ENCODE data around the gene IGF2BP3.
A peak's percentile ranks its signal among the peaks of the same experiment; 100 is the strongest.

Gene IGF2BP3

DNA sequence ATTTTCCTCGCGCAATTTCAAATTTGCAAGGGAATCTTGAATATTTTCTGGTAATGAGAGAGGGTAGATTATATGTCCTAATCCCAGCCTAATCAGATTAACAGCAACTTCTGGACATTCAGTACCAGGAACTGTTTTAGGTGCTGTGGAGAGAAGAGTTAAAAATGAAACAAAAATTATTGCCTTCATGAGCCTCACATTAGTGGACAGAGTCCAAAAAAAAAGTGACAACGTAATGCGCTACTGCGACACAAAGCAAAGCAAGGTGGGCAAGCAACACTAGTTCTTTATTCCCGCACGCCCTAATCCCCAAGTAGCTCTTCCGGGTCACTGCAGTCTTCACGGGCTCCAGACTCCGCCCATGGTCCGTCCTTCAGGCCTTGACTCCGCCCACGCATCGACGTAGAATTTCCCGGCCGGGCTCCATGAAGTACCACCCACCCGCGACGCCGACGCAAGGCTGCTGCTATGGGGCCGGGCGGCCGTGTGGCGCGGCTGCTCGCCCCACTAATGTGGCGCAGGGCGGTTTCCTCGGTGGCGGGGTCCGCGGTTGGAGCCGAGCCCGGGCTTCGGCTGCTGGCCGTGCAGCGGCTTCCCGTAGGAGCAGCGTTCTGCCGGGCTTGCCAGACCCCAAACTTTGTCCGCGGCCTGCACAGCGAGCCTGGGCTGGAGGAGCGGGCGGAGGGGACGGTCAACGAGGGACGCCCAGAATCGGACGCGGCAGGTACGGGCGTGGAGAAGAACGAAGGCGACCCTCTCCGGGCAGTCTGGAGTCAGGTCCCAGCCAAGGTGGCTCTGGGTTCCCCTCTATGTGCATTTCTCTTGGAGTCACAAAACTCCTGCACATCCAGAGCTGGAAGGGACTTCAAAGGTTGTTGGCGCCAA, 171.2 kb downstream of the IGF2BP3 start, which contains the start of gene MALSU1:
TSS of gene MALSU1 (plus strand) at position 455 of the 885 bp plus-strand sequence. CDS start at position 469, 14 bp downstream.
- TF ChIP-seq POU2F2 (IDR thresholded peaks at IDR 0.05; ENCODE audit: low read depth, low read length) (0 out of 2 replicates have a peak, but pooled peaks have one; percentile 18), TAF1 (IDR thresholded peaks at IDR 0.05; ENCODE audit: low read depth, low read length) (peak; percentile 74), SPI1 (IDR thresholded peaks at IDR 0.05; ENCODE audit: low read depth, low read length) (no peak), POLR2A (IDR thresholded peaks at IDR 0.05; ENCODE audit: low read depth, low read length) (peak; percentile 92), PAX5 (IDR thresholded peaks at IDR 0.05; ENCODE audit: insufficient read depth, low read length, severe bottlenecking) (peak; percentile 6), POLR2AphosphoS5 (IDR thresholded peaks at IDR 0.05; ENCODE audit: low read depth, low read length) (peak; percentile 87)
- FAIRE-seq (peak; percentile 94), DNase-seq (ENCODE audit: insufficient read length, low spot score) (peak; percentile 90)

DNA sequence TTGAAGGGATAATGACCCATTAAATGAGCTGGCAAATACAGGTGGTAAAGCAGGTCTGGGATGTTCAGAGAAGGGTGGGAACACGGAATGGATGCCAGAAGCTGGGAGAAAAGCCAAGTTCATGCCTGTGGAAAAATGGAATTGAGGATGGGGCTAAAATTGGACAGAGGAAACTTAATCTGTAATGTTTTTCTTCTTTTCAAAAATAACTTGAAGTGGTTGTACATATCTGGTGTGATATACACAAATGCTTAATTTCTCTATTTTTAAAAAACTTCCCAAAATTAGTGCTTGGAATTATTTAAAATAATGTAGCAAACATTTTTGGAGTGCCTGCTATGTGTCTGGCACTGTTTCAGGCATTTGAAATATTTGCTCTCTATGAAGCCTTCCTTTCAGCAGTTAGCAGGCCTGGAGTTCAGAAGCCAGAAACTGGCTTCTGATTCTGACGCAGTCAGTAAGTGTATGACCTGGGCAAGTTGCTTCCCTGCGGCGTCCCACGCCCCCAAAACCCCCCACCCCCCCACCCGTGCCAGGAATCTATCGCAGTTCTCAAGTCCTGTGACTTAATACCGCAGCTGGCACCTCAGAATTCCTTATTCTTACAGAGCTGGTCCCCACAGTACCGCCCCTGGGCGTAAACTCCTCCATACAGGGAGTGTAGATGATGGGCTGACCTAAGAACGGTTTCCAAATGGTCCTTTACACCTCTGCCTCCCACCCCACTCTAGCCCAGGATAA, 172.0 kb downstream of the IGF2BP3 start:
- FAIRE-seq (no peak), DNase-seq (ENCODE audit: insufficient read length, low spot score) (no peak)
- TF ChIP-seq POLR2AphosphoS5 (IDR thresholded peaks at IDR 0.05; ENCODE audit: low read depth, low read length) (no peak), TAF1 (IDR thresholded peaks at IDR 0.05; ENCODE audit: low read depth, low read length) (no peak), POLR2A (IDR thresholded peaks at IDR 0.05; ENCODE audit: low read depth, low read length) (no peak), SPI1 (IDR thresholded peaks at IDR 0.05; ENCODE audit: low read depth, low read length) (no peak), POU2F2 (IDR thresholded peaks at IDR 0.05; ENCODE audit: low read depth, low read length) (no peak), PAX5 (IDR thresholded peaks at IDR 0.05; ENCODE audit: insufficient read depth, low read length, severe bottlenecking) (no peak)

DNA sequence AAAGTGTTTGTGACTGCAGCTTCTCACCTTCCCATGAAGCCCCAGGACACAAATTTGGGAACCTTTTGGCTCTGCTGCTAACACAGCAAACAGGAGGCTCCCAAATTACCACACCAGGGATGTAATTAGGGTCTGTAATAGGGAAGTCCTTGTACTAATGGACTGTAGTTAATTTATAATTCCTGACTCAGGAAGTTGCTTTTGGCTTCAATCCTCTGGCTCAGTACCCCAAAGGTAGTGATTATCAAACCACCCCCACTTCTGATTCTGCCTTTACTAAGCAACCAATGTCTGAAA, 174.9 kb downstream of the IGF2BP3 start:
- DNase-seq (ENCODE audit: insufficient read length, low spot score) (no peak), FAIRE-seq (no peak)
- TF ChIP-seq SPI1 (IDR thresholded peaks at IDR 0.05; ENCODE audit: low read depth, low read length) = no peak
- no peak for TF ChIP-seq POLR2A (IDR thresholded peaks at IDR 0.05; ENCODE audit: low read depth, low read length)
- no peak for TF ChIP-seq POU2F2 (IDR thresholded peaks at IDR 0.05; ENCODE audit: low read depth, low read length)
- TF ChIP-seq POLR2AphosphoS5 (IDR thresholded peaks at IDR 0.05; ENCODE audit: low read depth, low read length) = no peak
- TF ChIP-seq PAX5 (IDR thresholded peaks at IDR 0.05; ENCODE audit: insufficient read depth, low read length, severe bottlenecking) = no peak
- TF ChIP-seq TAF1 (IDR thresholded peaks at IDR 0.05; ENCODE audit: low read depth, low read length) = no peak

DNA sequence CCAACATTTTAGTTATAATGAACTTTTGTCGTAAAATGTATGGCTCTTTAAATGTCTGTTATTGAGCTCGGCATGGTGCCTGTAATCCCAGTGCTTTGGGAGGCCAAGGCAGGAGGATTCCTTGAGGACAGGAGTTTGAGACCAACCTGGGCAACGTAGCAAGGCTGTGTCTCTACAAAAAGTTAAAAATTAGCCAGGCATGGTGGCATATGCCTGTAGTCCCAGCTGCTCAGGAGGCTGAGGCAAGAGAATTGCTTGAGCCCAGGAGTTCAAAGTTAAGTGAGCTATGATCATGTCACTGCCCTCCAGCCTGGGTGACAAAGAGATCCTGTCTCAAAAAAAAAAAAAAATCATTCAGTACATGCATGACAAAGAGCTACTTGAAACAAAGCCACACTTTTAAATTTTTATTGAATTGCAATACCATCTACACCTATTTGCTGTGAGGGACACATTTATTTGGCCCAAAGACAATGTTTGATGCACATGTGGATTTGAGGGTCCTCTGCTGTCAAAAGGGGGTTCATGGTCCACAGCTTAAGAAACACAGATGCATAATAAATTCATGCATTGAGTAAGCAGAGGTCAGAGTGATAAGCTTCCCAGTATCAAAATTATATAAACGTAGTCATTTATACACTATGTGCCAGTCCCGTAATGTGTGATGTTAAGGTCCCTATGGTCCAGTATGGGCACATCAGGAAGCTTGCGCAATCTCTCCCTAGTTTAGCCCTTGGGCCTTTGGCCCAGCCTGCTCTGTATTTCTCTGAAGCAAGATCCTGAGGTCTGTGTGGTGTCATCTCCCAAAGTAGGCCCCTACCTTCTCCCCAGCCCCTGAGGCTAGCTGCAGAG, 175.5 kb downstream of the IGF2BP3 start:
- DNase-seq (ENCODE audit: insufficient read length, low spot score) (no peak), FAIRE-seq (no peak)
- TF ChIP-seq PAX5 (IDR thresholded peaks at IDR 0.05; ENCODE audit: insufficient read depth, low read length, severe bottlenecking) (no peak), POLR2AphosphoS5 (IDR thresholded peaks at IDR 0.05; ENCODE audit: low read depth, low read length) (no peak), TAF1 (IDR thresholded peaks at IDR 0.05; ENCODE audit: low read depth, low read length) (no peak), SPI1 (IDR thresholded peaks at IDR 0.05; ENCODE audit: low read depth, low read length) (no peak), POLR2A (IDR thresholded peaks at IDR 0.05; ENCODE audit: low read depth, low read length) (no peak), POU2F2 (IDR thresholded peaks at IDR 0.05; ENCODE audit: low read depth, low read length) (no peak)

DNA sequence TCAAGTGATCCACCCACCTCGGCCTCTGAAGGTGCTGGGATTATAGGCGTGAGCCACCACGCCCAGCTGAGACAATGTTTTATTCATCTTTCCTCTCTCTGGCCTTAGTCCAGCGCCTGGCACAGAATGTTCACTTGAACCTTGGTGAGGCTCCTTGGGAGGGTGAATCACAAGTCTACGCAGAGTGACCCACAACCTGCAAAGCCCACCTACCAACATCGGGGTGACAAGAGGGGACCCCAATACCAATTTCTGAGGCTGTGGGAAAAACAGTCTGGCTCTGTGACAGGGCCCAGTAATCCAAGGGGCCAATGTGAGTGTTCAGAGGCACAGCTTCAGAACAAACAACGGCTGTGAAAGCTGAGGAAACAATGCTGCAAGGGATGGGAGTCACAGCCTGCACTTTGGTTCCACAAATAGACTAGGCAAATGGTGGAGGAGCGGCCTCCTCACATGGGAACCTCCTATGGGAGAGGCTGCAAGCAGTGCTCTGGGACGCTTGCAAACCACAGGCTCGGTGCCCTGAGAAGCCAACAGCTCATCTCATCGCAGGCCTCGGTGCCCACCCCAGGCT, 176.7 kb downstream of the IGF2BP3 start:
- FAIRE-seq (no peak), DNase-seq (ENCODE audit: insufficient read length, low spot score) (no peak)
- TF ChIP-seq POU2F2 (IDR thresholded peaks at IDR 0.05; ENCODE audit: low read depth, low read length) (no peak), TAF1 (IDR thresholded peaks at IDR 0.05; ENCODE audit: low read depth, low read length) (no peak), SPI1 (IDR thresholded peaks at IDR 0.05; ENCODE audit: low read depth, low read length) (no peak), POLR2AphosphoS5 (IDR thresholded peaks at IDR 0.05; ENCODE audit: low read depth, low read length) (no peak), POLR2A (IDR thresholded peaks at IDR 0.05; ENCODE audit: low read depth, low read length) (no peak), PAX5 (IDR thresholded peaks at IDR 0.05; ENCODE audit: insufficient read depth, low read length, severe bottlenecking) (no peak)

DNA sequence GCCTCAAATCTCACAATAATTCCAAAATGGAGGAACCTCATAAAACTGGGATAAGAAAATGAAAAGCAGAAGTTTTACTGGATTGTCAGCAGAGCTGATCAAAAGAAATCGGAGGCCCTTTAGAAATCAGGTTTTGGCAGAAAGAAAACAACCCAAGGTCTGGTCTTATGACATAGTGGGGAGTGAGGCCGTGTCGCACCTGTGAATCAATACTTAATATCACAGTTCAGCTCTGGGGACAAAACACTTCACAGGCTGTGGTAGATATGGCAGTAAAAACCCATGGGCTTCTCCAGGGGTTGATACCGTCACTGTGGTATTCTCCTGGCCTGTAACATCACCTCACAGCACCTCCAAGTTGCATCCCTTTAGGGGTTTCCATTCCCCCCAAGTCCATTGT, 177.7 kb downstream of the IGF2BP3 start:
- no peak for FAIRE-seq
- TF ChIP-seq TAF1 (IDR thresholded peaks at IDR 0.05; ENCODE audit: low read depth, low read length) (no peak), POU2F2 (IDR thresholded peaks at IDR 0.05; ENCODE audit: low read depth, low read length) (no peak), PAX5 (IDR thresholded peaks at IDR 0.05; ENCODE audit: insufficient read depth, low read length, severe bottlenecking) (no peak), POLR2A (IDR thresholded peaks at IDR 0.05; ENCODE audit: low read depth, low read length) (no peak), POLR2AphosphoS5 (IDR thresholded peaks at IDR 0.05; ENCODE audit: low read depth, low read length) (no peak), SPI1 (IDR thresholded peaks at IDR 0.05; ENCODE audit: low read depth, low read length) (no peak)
- no peak for DNase-seq (ENCODE audit: insufficient read length, low spot score)

DNA sequence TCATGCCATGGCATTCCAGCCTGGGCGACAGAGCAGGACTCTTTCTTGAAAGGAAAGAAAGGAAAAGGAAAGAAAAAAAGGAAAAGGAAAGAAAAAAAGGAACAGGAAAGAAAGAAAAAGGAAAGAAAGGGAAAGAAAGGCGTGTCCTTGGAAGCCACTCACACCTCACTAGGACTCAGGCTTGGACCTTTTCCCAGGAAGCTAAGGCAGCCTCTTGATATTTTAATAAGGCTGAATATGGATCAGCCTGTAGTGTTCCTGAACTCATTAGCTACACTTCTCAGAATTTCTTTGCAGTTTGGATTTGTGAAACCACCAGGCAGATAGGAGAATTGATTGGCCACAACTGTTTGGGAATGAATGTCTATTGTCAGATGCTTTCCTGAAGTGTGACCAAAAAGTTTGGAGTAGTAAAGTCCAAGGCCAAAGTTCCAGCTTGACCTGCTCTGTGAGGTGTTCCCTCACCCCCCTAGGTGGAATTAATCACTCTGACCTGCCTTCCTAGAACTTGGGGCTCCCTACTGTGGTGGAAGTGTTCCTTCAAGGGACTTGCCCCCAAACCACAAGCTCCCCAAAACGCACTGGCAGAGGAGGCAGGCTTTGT, 178.2 kb downstream of the IGF2BP3 start:
- DNase-seq (ENCODE audit: insufficient read length, low spot score) = no peak
- TF ChIP-seq SPI1 (IDR thresholded peaks at IDR 0.05; ENCODE audit: low read depth, low read length) = no peak
- no peak for TF ChIP-seq POU2F2 (IDR thresholded peaks at IDR 0.05; ENCODE audit: low read depth, low read length)
- TF ChIP-seq PAX5 (IDR thresholded peaks at IDR 0.05; ENCODE audit: insufficient read depth, low read length, severe bottlenecking) = no peak
- TF ChIP-seq TAF1 (IDR thresholded peaks at IDR 0.05; ENCODE audit: low read depth, low read length) = no peak
- no peak for TF ChIP-seq POLR2AphosphoS5 (IDR thresholded peaks at IDR 0.05; ENCODE audit: low read depth, low read length)
- TF ChIP-seq POLR2A (IDR thresholded peaks at IDR 0.05; ENCODE audit: low read depth, low read length) = no peak
- FAIRE-seq = no peak

DNA sequence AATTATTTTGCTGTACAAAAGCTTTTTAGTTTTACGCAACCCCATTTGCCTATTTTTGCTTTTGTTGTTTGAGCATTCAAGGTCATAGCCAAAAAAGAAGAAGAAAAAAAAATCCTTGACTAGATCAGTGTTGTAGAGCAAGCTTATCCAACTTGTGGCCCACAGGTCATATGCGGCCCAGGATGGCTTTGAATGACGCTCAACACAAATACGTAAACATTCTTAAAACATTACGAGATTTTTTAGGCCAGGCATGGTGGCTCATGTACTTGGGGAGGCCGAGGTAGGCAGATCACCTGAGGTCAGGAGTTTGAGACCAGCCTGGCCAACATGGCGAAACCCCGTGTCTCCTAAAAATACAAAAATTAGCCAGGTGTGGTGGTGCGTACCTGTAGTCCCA, 179.3 kb downstream of the IGF2BP3 start:
- no peak for TF ChIP-seq TAF1 (IDR thresholded peaks at IDR 0.05; ENCODE audit: low read depth, low read length)
- no peak for TF ChIP-seq POU2F2 (IDR thresholded peaks at IDR 0.05; ENCODE audit: low read depth, low read length)
- no peak for TF ChIP-seq PAX5 (IDR thresholded peaks at IDR 0.05; ENCODE audit: insufficient read depth, low read length, severe bottlenecking)
- FAIRE-seq (no peak), DNase-seq (ENCODE audit: insufficient read length, low spot score) (no peak)

Data from GM12891 (cell line).